Superior temporal gyrus (tissue), 1 donor: ENCODE measurements around the gene CD3G.
A peak's percentile ranks its signal among the peaks of the same experiment; 100 is the strongest.
"Not testable (repeated sequence)": the region's sequence is repeated elsewhere in the genome, so short reads cannot be mapped to it uniquely, and the experiment has no call there.

Experiments used
- DNase-seq: peaks from one replicate; pipeline ENCODE4 v3.0.0-alpha.2; 2016; ENCODE audit errors: extremely low spot score

Gene CD3G

GRCh38 chr11:118379497-118379896 lies 35.4 kb downstream of the CD3G start:
- DNase-seq: no peak

- no peak for DNase-seq
Observed at GRCh38 chr11:118380571-118380970, 36.4 kb downstream of the CD3G start.

GRCh38 chr11:118382954-118383353 lies 38.8 kb downstream of the CD3G start:
- no peak for DNase-seq

GRCh38 chr11:118383657-118384056 lies 39.5 kb downstream of the CD3G start:
- no peak for DNase-seq

GRCh38 chr11:118396097-118396501 lies 52.0 kb downstream of the CD3G start:
- DNase-seq: no peak

- DNase-seq: no peak
Observed at GRCh38 chr11:118397448-118397847, 53.3 kb downstream of the CD3G start.

GRCh38 chr11:118398791-118399559 lies 54.8 kb downstream of the CD3G start:
- DNase-seq: no peak

- DNase-seq: peak; percentile 97
Observed at GRCh38 chr11:118401151-118401879, 57.2 kb downstream of the CD3G start, which contains the start of gene ATP5MG. Gene ATP5MG (plus strand): TSS chr11:118401606. CDS start chr11:118401666, 60 bp downstream.

- no peak for DNase-seq
Observed at GRCh38 chr11:118401880-118402590, 57.9 kb downstream of the CD3G start.

- DNase-seq: not testable (repeated sequence)
Observed at GRCh38 chr11:118402594-118402993, 58.5 kb downstream of the CD3G start.
